GM19455 (cell line): ENCODE results near the gene KIF14.
A peak's percentile ranks its signal among the peaks of the same experiment; 100 is the strongest.

Source experiments
- ATAC-seq: cut with Tn5 transposase; IDR thresholded peaks from one replicate; pipeline ENCODE4 v1.9.1; 2021; ENCODE audit not compliant: unreplicated experiment

KIF14 gene, protein sequence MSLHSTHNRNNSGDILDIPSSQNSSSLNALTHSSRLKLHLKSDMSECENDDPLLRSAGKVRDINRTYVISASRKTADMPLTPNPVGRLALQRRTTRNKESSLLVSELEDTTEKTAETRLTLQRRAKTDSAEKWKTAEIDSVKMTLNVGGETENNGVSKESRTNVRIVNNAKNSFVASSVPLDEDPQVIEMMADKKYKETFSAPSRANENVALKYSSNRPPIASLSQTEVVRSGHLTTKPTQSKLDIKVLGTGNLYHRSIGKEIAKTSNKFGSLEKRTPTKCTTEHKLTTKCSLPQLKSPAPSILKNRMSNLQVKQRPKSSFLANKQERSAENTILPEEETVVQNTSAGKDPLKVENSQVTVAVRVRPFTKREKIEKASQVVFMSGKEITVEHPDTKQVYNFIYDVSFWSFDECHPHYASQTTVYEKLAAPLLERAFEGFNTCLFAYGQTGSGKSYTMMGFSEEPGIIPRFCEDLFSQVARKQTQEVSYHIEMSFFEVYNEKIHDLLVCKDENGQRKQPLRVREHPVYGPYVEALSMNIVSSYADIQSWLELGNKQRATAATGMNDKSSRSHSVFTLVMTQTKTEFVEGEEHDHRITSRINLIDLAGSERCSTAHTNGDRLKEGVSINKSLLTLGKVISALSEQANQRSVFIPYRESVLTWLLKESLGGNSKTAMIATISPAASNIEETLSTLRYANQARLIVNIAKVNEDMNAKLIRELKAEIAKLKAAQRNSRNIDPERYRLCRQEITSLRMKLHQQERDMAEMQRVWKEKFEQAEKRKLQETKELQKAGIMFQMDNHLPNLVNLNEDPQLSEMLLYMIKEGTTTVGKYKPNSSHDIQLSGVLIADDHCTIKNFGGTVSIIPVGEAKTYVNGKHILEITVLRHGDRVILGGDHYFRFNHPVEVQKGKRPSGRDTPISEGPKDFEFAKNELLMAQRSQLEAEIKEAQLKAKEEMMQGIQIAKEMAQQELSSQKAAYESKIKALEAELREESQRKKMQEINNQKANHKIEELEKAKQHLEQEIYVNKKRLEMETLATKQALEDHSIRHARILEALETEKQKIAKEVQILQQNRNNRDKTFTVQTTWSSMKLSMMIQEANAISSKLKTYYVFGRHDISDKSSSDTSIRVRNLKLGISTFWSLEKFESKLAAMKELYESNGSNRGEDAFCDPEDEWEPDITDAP (N-terminal part only)

DNA sequence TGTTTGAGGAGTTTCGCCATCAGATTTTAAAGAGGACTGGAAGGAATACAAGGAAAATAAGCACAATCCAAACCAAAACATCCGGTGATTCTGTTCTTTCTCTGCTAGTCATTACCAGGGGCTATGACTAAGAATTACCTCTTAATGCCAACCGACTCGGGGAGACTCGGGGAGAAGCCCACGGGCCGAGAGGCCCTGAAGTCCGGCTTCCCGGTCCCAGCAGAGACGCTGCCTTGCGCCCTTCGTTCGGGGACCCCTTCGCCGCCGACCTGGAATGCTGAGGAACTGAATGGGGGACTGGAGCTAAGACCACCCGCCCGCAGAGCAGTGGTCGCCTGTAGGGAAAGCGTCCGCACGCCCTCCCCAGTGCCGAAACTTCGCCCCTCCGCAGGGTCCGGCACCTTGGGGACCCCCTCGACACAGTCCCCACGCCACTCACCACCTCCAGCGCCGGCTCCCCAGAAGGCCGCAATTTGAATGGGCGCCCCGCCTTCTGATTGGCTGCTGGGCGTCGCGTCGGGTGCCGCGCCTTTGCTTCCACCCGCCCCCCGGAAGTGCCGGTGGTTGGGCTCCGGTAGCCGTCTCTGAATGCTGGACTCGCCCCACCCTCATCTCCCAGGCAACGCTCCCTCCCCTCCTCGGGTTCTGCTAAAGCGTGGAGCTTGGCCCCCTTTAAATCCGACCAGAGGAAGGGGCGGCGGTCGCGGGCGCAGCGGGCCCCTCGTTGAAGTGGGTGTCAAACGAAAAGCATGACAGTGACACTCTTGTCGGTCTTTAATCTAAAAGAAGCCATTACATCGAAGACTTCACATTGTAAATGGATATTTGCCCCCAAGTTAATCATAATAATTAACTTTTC is at the start of gene KIF14:
Gene KIF14 (minus strand): TSS at position 479 of the 859 bp plus-strand sequence. CDS start 2,028 bp downstream, outside the sequence.
- peak; percentile 93 for ATAC-seq

DNA sequence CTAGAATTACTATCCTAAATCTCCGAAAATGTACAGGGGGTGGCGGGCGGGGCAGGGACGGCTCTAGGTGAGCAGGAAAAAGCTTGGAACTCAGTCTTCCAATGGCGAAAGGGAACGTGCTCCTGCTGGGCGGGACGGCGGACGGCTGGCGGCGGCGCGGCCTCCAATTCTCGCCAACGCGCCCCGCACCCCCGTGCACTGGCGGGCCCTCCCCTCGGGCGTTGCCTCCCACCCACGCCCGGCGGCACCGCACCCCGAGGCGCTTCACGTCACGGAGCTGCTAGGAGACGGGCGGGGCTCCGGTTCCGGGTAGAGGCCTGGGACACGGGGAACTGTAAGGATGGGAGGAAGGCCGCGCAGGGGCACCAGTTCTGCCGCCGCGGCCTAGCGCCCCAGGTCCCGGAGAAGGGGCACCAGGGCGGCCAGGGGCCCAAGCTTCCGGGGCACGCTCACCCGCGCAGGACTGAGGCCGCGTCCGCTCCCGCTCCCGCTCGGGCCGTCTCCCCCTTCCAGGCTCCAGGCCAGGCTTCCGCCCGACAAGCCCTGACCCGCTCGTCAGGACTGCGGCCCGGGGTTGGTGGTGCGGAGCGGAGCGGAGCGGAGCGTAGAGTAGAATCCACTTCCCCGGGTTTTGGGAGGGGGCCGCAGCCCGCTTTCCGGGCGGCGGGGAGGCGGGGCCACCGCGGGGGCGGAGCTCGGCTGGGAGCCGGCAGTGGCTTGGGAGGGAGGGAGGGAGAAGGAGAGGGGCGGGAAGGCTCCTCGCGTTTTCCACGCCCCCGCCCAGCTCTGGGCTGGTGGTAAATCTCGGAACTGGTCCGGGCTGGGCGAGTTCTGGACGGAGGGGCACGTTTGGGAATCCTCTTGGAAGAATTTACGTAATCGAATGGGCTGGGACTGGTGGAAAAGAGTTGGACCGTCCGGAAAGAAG is 49.0 kb upstream of the KIF14 start, which contains the start of gene DDX59:
Gene DDX59 (minus strand): TSS at position 594 of the 928 bp plus-strand sequence. CDS start 3,167 bp downstream, outside the sequence.
- peak; percentile 84 for ATAC-seq

DNA sequence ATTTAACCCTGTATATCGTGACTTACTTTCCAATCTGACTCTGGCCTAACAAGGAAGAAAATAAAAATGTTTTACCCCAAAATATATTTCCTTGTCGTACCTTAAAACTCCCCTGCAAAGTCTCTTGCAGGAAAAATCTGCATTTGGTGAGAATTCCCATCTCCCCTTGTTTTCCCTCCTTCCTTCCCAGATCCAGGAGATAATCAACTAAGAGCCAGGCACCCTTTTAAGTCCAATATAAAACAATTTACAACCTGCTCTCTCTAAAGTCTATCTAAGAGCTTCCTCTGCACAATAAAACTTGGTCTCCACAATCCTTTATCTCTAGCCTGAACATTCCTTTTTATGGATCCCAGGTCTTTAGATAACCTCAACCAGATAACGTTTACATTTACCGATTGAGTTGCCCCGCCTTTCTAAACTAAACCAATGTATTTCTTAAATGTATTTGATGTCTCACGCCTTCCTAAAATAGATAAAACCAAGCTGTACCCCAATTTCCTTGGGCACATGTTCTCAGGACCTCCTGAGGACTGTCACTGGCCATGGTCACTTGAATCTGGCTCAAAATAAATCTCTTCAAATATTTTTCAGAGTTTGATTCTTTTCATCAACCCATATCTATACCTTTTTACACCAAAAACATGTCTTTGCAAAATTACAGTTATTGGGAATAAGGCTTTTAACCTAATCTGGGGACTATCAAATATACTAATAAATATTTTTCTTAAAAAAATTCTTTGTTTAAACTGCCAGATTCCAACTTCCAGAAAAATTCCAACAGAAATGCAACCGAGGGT is 48.2 kb upstream of the KIF14 start:
- no peak for ATAC-seq

DNA sequence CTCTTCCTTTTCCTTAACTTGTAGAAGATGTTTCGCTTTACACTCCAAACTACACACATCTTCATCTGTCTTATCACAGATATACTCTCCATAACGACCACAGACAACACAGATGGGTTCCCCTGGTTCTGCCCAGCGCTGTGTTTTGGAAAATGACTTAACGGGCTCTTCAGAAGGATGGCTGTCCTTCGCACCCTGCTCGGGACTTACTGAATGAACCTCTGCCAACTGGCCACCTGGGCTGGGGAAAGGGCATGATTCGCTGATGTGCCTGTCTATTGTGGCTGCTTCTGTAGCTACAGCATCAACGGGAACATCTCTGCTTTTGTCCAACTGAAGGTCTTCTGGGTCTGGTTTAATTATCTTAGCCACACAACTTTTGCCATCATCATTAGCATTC is 45.8 kb upstream of the KIF14 start:
- no peak for ATAC-seq

DNA sequence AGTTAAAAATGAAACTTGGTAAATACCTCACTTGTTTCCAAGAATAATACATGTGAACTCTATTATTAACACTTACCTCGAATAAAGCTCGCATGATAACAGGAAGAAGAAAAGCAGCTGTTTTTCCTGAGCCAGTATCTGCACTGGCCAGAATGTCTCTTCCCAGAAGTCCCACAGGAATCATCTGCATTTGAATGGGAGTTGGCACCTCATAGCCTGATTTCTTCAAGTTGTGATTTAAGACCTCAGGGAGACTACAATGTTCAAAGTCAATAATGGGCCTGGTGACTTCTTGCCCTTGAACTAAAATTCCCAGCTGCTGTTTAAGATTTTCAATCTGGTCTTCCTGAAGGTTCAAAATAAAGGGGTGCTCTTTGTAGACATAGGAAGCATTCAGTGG is 45.3 kb upstream of the KIF14 start:
- no peak for ATAC-seq

DNA sequence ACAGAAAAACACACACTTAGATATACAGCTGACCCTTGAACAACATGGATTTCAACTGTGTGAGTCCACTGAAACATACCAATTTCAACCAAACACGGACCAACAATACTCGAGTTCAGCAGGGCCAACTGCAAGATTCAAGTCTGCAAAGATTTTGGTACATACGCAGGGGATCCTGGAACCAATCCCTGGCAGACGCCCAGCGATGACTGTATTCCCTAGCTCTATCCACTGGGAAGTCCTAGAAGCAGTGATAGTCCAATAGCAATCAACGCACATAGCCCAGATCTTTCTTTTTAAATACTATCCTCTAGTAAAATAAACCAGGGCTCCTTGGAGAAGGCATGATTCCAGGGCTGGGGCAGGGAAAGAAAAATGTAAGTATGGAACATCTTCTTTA is 40.2 kb upstream of the KIF14 start:
- no peak for ATAC-seq

DNA sequence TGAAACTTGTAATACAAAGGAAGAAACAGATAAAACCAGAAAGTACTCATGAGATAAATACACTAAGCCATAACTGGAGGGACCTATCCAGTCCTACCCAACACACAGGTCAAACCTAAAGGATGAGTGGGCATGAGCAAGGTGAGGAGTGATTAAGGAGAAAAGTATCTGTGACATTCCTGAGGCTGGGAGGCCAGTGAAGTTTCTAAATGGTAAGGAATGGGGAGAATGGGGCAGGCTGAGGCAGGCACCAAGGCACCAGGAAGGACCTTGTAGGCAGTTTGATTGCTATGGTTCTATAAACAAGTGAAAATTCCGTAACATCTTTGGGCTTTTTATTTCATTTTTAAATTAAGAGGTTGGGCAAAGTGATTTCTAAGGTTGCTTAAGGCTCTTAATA is 38.7 kb upstream of the KIF14 start:
- ATAC-seq: no peak

DNA sequence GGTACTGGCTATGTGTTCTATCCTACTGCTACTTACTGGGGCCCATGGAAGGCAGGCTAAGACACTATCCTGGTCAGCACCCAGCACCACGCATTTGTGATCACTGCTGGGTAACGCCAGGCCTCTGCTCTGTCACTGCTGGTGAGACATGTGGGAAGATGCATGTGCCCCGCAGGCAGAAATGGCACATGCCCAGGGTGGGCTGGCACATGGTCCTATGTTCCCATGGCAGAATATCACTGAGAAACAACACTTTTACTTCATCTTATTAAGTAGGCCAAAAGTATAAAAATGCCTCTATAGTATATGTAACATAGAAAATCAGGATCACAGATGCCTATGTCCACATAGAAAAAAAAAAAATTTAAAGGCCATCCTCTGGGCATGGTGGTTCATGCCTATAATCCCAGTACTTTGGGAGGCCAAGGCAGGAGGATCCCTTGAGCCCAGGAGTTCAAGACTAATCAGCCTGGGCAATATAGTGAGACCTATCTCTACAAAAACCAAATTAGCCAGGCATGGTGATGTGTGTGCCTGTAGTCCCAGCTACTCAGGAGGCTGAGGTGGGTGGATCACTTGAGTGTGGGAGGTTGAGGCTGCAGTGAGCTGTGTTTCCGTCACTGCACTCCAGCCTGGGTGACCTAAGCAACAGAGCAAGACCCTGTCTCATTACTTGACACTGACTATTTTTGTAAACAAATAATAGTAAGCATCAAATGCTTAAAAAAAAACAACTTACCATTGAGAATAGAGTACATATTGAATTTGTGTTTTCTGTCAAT is 37.7 kb upstream of the KIF14 start:
- no peak for ATAC-seq

DNA sequence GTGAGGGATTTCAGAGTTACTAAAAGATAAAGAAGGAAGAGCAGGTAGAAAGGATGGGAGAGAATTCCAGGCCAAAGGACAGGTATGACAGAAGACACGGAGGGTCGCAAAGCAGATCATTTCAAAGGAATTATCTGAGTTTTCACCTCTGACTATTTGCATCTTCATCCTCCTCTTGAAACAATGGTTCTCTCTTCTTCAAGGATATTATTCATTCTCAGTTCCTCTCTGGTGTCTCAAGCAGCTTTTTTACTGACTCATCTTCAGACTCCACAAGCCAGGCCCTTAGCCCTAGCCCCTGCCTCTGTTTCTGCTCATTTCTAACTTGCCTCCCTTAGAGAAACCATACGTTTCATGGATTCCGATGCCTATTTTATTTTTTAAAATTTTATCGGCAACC is 34.1 kb upstream of the KIF14 start:
- ATAC-seq: peak; percentile 95

DNA sequence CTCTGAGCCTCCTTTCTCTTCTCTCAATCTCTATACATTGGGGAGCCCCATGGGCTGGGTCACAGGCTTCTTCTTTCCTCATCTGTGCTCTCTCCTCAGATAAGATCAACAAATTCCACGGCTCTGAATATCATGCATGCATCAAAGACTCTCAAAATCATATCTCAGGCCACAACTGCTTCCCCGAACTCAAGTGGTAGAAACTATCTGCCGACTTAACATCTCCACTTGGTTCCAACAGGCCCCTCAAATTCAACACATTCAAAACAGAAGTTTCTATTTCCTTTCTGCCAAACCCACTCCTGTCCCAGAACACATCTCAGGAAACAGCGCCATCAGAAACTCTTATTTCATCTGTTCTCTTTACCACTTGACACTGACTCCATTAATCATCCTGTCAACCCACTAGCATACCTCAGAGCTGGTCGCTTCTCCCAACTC is 32.5 kb upstream of the KIF14 start:
- no peak for ATAC-seq

DNA sequence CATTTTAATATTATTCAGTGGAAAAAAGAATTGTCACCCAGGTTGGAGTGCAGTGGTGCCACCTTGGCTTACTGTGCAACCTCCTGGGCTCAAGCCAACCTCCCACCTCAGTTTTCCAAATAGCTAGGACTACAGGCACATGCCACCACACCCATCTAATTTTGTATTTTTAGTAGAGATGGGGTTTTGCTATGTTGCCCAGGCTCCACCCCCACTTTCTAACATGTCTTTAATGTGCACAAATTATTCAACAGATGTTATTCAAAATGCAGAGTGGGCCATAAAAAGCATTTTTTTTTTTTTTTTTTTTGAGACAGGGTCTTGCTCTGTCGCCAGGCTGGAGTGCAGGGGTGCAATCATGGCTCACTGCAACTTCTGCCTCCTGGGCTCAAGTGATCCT is 31.8 kb upstream of the KIF14 start:
- no peak for ATAC-seq

DNA sequence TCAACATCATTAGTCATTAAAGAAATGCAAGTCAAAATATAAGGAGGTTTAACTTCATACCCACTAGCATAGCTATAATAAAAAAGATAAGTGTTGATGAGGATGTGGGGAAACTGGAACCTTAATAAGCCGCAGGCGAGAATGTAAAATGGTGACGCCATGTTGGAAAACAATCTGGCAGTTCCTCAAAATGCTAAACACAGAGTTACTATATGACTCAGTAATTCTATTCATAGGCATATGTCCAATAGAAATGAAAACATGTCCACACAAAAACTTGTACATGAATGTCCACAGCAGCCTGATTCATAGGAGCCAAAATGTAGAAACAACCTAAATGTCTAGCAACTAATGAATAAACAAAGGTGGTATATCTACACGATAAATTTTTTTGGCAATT is 26.0 kb upstream of the KIF14 start:
- ATAC-seq: no peak

DNA sequence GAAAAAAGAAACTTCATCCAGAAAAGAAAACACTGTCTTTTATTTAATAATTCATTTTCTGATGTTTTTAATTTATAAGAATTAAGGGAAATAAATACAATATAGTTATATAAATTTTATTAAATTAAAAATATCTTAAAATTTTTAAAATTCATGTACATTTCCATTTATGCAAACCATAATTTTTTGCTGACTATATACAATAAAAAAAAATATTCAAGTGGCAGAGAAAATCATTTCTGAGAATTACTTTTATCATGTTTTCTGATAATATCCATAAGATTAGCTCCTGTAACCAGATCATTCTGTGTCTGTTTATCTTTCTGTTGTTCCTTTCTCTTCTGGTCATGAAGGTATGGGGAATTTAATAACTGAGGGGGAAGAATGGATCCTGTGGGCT is 23.5 kb upstream of the KIF14 start:
- ATAC-seq: no peak

DNA sequence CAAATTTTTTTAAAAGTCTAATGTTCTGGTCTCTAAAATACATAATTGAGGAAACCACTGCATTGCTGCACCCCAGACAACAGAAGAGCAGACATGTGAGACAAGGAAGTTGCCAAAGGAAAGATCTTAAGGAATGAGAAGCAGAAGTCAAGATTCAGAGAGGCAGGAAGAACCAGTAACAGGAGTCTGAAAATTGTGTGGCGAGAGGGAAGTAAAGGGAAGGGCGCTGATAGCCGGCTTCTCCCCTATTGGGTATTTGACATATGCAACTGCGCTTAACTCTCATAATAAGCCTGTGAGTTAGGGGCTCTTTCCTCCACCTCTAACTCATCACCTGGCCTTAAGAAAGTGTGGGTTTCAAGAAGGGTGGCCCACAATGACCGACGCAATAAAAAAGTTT is 21.9 kb upstream of the KIF14 start:
- ATAC-seq: no peak

DNA sequence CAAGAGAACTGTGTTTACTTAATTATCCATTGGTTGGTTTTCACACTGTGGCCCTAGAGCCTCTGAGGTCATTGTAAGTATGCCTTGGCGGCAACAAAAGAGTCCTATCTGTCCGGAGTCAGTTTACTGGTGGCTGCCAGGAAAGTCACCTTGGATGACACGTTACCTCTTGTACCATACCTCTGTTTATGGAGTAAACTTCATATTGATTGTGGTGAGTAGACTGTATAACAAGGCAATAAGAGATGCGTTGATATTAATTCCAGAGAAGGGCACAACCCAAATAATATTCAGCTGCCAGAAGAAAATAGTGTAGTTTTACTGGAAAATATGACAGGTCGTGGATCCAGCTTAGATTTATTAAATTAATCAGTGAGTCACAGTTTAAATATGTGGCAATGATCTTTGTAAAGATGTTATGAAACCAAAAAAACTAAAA is 20.4 kb upstream of the KIF14 start:
- ATAC-seq: no peak

DNA sequence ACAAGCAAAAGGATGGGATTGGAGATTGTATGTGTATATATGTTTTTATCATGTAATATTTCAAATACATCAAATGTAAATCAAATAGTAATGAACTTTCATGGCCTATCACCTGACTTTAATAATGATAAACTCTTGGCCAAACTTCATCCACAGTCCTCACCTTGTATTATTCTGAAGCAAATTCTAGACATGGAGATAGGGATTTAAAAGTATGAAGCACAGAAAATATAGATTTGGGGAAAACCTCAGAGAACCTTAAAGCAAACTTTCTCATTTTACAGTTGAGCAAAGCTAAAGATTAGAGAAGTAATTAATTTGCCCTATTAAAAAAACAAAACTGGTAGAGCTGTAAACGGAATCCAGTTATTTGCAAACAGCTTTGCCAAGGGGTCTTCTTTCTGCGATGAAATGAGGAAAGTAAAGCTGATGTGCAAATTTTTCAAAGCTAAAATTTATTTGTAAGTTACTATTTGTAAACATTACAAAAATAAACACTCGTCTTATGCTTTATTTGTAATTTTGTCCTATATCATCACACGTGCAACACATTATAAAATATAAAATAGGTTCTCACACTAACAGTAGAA is 19.9 kb upstream of the KIF14 start:
- ATAC-seq: no peak

DNA sequence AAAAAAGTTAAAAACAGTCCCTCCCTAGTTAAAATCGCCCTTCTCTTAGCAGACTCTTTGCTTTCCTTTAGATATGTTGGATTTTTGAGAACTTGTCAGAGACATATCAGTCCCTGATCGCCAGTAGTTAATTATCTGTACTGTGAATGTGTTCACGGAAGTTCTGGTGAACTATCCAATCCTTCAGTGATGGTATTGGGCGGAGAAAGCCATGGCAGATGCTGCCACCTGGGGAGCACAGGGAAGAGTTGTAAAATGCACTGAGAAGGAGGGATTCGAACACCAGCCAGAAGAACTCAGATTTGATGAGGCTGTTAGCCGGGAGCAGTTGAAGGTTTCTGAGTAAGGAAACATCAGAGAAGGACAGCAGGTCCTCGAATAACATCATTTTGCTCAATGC is 17.5 kb upstream of the KIF14 start:
- ATAC-seq: no peak
